ENCODE data around the gene CIB2. TPM values are rescaled to one million over a fixed set of nuclear protein-coding genes. Genes with fewer than 3 reads are reported as not detected.

CIB2 gene
- total RNA-seq, 4 donors from 2014 or later: 11.4 to 18.3 (median 15.9) TPM

DNA sequence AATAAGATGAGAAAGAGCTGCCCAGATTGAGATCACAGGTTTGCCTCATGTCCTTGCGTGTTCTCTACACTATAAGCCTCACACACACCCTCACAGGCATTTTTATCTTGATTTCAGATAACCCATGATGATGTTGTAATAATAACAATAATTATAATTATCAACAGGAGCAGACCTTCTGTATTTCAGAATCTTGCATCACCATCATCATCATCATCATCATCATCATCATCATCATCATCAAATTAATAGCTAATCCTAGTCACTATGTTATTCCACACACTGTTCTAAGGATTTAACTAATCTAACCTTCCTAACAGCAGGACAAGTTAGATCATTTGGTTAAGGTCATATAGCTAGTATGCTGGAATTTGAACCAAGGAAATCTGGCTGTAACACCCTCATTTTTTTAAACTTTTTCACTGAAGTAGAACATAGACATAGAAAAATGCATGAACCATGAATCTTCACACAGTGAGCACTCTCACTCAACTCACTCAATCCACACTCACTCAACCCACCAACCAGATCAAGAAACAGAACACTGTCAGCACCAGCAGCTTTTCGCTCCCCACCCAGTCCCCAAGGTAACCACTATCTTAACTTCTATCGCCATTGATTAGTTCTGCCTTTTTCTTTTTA is 40.7 kb downstream of the CIB2 start:
- Histone ChIP-seq H3K36me3 (no peaks in the 10 kb centered on the region), H3K4me1 (peaks cover 20 to 26% (median 22%) of the 10 kb centered on the region in 4 donors), H3K27me3 (no peaks in the 10 kb centered on the region), H3K4me3 (no peak overlapping the region), H3K27ac (replicated peaks in 1 of 4) (no peak overlapping the region), H3K9me3 (no peaks in the 10 kb centered on the region)
- DNase-seq (ENCODE audit: extremely low spot score): no peak
- WGBS: 95% methylated on average over 3 of the region's 3 CpGs
- intact Hi-C loops (cut with DNase I): no loop called here
- TF ChIP-seq POLR2A (IDR thresholded peaks at IDR 0.05; ENCODE audit: low read depth) (no peak), POLR2AphosphoS5 (IDR thresholded peaks at IDR 0.05) (no peak), CTCF (IDR thresholded peaks at IDR 0.05) (no peak), EP300 (IDR thresholded peaks at IDR 0.05) (no peak)

DNA sequence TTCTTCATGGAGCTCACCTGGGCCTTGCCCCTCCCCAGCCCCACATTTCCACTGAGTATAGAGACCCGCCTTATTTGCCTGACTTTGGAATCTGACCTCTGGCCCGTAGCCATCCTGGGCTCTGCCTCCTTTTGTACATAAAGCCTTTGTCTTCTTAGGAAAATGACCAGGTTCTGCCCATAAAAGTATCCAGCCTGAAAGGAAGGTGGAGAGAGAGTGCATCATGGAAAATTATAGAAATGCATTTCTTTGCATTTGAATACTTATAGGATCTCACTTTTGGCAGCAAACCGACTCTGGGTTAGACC is 42.5 kb downstream of the CIB2 start:
- TF ChIP-seq EP300 (IDR thresholded peaks at IDR 0.05) (no peak), POLR2A (IDR thresholded peaks at IDR 0.05; ENCODE audit: low read depth) (no peak), CTCF (IDR thresholded peaks at IDR 0.05) (no peak), POLR2AphosphoS5 (IDR thresholded peaks at IDR 0.05) (no peak)
- H3K4me3 ChIP-seq: no peak overlapping the region
- no peaks in the 10 kb centered on the region for H3K27me3 ChIP-seq
- no peak overlapping the region for H3K27ac ChIP-seq (replicated peaks in 1 of 4)
- no peak for DNase-seq (ENCODE audit: extremely low spot score)
- peaks cover 18 to 25% (median 20%) of the 10 kb centered on the region in 4 donors for H3K4me1 ChIP-seq
- intact Hi-C loops (cut with DNase I): no loop called here
- 95% methylated on average over 3 of the region's 3 CpGs for WGBS
- H3K36me3 ChIP-seq: no peaks in the 10 kb centered on the region
- H3K9me3 ChIP-seq: no peaks in the 10 kb centered on the region

DNA sequence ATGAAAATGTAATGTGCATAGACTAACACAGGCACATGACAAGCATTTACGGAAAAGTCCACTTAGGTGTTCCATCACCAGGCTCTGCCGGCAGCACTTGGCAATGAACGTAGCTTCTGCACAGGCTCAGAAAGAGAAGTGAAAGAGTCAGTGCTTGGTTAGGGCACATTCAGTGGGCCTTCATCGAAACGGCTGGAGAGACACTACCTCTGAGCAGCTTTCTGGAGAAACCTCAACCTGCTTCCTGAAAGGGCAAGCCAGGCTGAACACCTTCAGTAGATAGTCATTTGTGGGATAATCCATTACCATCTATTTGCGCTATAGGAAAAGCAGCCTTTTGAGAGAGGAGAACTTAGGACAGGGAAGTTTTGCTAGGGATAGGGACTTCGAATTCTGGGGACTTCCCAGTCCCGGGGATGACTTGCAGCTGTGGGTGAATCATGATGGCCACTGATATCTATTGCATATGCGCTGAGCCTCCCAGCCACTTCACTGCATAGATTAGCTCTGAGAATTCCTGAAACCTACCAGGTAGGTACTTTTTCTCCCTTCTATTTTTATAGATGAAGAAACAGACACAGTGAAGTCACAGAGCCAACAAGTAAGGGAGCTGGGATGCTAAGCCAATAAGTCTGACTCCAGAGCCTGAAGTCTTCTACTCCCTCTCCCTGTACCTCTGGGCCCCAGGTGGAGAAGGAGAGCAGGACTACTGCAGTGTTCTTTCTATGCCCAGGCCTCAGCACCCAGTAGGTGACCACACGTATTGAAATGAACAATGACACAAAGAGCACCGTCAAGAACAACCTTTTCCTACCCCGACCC is 43.1 kb downstream of the CIB2 start:
- H3K27ac ChIP-seq (replicated peaks in 1 of 4): no peak overlapping the region
- no peaks in the 10 kb centered on the region for H3K27me3 ChIP-seq
- H3K36me3 ChIP-seq: no peaks in the 10 kb centered on the region
- H3K4me1 ChIP-seq: peaks cover 13 to 20% (median 14%) of the 10 kb centered on the region in 4 donors
- H3K9me3 ChIP-seq: no peaks in the 10 kb centered on the region
- DNase-seq (ENCODE audit: extremely low spot score): no peak
- WGBS: 84% methylated on average over 12 of the region's 12 CpGs
- intact Hi-C loops (cut with DNase I): no loop called here
- H3K4me3 ChIP-seq: no peak overlapping the region
- no peak for TF ChIP-seq EP300 (IDR thresholded peaks at IDR 0.05)
- no peak for TF ChIP-seq POLR2A (IDR thresholded peaks at IDR 0.05; ENCODE audit: low read depth)
- TF ChIP-seq CTCF (IDR thresholded peaks at IDR 0.05): no peak
- TF ChIP-seq POLR2AphosphoS5 (IDR thresholded peaks at IDR 0.05): no peak

DNA sequence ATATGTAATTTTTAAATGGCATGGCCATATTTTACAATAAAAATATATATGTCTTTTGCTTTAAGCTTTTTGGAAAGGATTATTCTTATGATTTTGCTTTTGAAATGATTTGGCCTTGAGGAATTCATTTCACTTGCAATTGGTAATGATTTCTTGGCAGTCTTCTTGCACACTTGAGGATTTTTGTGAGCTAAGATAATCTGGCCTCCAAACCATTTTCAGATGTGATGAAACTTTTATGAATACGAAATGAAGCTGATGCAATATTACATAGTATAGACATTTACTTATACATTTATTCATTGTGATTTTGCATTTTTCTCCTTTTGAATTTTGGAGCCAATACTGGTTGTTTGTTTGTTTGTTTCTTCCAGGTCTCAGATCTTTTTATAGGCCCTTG is 45.3 kb downstream of the CIB2 start:
- intact Hi-C loops (cut with DNase I): no loop called here
- no peaks in the 10 kb centered on the region for H3K9me3 ChIP-seq
- no peaks in the 10 kb centered on the region for H3K36me3 ChIP-seq
- DNase-seq (ENCODE audit: extremely low spot score): no peak
- TF ChIP-seq EP300 (IDR thresholded peaks at IDR 0.05) (no peak), POLR2A (IDR thresholded peaks at IDR 0.05; ENCODE audit: low read depth) (no peak), CTCF (IDR thresholded peaks at IDR 0.05) (no peak), POLR2AphosphoS5 (IDR thresholded peaks at IDR 0.05) (no peak)
- peaks cover 0 to 9% (median 3%) of the 10 kb centered on the region in 4 donors for H3K4me1 ChIP-seq
- 63% methylated on average over 1 of the region's 1 CpG for WGBS
- no peaks in the 10 kb centered on the region for H3K27me3 ChIP-seq
- no peak overlapping the region for H3K27ac ChIP-seq (replicated peaks in 1 of 4)
- H3K4me3 ChIP-seq: no peak overlapping the region

Data from esophagus muscularis mucosa (tissue), 4 donors.